NCI-H82 treated with DMSO at 0.1 percent for 48 hours (cell line): ENCODE measurements around the gene UQCRC1.

Source experiments
- DNase-seq: peaks from one replicate; lab custom pipeline; 2025; ENCODE audit not compliant: unreplicated experiment; lab: John Stamatoyannopoulos, UW

UQCRC1 gene

DNA sequence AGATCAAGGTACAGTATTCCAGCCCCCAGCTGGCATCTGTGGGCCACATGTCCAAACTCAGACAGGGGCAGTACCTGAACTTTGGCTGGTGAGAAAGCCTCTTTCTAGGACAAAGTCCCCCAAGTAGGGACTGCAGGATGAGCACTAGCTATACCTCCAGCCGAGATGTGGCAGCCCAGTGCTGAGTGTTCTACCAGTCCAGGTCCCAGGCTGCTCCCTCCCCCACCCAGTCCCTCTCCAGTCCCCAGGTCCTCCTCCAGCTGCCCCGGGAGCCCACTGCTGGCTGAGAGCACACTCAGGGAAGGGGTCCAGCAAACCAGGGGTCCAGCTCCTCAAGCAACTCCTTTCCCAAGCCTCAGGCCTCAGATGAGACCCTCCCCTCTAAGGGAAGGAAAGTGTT lies 24.3 kb upstream of the UQCRC1 start:
- no peak for DNase-seq

DNA sequence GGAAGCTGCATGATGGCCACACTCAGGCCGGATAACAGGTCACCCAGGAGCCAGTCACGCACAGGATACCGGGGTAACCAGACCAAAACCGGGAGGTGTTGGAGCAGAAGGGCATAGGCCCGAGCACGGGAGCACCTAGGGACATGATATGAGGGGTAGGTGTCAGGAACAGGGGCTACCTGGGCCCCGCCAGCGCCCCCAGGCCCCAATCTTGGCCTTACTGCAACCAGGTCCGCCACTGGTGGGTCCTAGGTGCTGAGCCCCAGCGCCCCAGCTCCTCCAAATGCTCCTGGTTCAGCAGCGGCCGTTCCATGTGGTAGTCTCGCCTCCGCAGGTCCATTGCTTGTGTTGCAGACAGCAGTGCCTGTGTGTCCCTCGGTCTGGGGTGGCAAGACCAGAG lies 23.8 kb upstream of the UQCRC1 start:
- DNase-seq = no peak

DNA sequence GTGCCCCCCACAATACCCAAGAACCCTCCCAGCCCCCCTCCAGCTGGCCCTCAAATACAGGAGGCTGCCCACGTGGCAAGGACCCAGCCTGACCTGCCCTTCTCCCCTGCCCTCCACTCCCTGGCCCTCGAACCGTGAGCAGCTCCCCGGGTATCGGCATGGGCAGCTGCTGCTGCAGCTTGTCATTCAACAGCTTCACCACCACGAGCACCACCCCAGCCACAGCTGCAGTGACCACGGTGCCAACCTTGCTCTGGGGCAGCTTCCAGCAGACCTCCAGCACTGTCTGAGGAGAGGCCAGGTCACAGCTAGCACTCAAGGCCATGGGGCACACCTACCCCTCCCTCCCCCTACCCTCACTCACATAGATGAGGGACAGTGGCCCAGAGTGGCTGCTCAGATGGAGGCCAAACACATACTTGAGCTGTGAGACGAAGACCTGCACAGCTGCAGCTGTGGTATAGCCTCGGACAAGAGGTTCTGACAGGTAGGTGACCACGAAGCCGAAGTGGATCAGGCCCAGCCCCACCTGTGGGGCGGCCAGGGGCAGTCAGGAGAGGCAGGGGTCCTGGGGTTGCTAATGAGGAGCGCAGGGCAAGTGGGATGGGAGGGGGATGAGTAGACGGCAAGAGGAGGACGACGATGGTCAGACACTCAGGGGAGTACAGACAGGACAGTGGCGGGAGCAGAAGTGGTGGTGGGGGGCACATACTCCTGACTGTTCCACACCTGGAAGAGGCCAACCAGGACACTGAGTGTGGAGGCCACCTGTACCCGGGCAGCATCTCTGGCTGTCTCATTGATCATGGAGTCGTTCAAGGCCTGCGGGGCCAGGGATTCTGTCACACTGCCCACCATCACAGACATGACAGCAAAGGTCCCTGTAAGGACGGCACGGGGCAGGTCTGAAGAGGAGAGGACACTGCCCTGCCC lies 22.3 kb upstream of the UQCRC1 start:
- DNase-seq = no peak

DNA sequence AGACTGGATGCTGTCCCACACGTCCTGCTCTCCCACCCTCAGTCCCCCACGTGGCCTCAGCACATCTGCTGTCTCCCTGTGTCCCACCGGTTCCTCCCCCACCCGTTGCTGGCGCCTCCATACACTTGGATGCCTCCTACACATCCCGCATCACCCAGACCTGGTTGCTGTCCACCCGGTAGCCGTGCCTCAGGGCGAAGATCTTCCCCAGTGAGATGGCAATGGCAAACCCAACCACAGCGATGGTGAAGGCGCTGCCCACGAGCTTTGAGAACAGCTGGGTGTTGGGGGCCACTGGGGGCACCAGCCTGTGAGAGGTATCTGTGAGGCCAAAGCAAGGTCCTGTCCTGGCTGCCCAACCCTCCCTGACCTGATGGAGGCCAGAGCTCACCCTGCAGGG lies 21.4 kb upstream of the UQCRC1 start:
- DNase-seq = no peak

DNA sequence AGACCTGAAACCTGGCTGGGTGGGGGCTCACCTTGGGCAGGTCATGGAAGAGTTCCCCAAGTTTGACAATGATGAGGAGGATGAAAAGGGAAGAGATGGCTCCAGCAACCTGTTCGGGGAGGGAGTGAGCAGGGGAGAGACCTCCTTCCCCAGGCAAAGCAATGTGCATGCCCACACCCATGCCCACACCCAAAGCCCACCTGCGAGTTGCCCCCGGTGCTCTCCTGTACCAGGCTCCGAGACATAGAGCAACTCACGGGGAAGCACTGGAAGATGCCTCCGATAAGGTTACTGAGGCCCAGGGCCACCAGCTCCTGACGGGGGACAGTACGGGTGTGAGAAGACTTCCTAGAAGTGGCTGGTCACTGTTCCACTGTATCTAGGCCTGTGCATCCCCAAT lies 21.0 kb upstream of the UQCRC1 start:
- no peak for DNase-seq

DNA sequence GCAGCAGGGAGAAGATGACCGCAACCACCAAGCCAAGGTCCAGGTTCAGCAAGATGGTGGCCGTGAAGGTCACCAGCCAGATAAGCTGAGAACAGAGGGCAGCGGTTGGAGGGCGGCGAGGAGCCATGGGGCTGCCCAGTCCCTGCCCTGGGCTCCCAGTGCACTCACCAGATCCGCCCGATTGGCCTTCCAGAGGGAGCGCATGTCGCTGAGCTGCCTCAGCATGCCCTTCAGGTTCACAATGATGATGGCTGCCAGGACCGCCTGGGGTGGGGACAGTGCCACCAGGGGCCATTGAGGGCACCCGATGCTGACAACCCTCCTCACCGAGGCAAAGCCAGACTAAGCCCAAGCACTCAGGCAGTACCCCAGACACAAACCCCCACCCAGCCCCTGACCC lies 20.4 kb upstream of the UQCRC1 start:
- no peak for DNase-seq

DNA sequence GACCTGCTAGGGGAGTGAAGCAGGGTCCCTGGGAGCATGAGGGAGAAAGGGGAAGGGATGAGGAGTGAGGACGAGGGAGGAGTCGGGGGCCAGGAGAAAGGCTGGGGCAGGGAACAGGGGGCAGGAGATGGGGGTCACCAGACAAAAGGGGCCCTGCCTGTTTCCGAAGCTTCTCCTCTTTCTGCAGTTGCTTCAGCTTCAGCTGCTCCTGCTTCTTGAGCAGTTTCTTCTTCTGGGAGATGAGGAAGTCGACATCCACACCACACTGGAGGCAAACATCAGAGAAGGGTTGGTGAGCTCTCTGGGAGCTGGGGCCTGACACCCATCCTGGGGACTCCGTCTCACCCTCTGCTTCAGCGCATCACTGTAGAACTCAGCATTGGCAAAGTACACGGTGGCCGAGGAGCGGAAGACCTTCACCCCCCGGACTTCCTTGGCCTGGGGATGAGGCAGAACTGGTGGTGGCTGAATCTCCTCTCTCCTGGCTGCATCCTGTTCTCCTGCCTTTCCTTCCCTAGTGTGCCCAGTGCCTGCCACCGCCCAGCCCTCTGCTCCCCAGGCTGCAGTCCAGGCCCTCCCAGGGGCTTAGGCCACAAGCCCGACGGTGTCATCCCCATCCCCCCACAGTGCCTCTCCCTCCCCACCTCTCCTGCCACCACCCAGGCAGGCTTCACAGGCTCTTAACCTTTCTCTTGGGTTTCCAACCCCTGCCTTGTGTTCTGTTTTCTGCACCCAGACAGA lies 19.0 kb upstream of the UQCRC1 start:
- DNase-seq = no peak

DNA sequence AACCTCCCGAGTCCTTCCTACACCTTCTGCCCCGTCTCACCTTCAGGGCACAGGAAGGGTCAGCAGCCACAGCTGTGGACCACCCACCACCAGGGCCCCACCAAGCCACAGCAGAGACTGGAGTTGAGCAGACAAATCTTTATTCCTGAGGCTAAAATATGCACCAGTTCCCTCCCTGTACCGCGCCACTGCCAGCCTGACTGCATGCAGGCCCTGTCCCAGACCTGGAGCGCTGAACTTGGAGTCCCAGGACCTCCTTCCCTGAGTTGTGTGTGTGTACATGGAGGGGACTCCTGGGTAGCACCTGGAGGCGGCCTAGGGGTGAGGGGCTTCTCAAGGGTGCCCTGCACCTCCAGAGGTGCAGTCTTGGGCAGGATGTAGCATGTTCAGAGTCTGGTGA lies 16.2 kb upstream of the UQCRC1 start:
- no peak for DNase-seq

DNA sequence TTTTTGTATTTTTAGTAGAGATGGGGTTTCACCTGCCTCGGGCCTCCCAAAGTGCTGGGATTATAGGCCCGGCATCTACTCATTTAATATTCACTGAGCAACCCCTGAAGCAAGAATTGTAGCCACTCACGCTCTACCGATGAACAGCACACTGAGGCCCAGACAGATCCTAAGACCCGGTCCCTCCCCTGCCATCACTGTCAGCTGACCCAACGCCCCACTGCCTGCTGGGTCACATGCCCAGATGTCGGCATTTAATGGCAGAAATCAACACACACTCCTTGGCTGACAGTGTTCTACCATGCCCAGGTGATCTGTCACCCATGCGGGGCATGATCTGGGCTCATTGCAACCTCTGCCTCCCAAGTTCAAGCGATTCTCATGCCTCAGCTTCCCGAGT lies 15.3 kb upstream of the UQCRC1 start:
- DNase-seq = no peak

DNA sequence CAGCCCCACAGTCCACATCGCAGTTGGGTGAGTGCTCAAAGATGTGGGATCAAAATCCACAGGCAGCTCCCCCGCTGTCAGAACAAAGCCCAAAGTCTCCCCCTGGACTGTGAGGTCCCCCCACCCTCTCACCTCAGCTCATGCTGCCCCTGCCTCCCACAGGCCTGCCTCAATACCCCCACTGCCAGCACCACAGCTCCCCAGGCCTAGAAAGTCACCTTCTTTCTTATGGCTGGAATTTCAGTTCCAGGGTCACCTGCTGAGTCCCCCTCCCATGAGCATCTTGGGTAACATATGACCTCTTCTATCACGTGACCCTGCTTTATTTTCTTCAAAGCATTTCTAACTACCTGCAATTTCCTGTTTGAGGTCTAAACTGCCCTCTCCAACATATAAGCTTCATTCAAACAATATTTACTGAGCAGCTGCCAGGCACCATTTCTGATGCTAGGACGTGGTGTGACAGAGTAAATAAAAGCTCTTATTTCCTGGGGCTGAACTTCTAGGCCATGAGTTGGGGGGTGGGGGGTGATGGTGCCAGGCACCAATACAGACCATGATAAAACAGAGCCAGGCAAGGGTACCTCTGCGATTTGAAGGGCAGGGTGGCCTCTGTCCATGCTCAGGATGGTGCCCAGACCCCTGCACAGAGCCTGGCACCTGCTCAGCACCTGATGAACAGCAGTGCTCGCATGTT lies 14.6 kb upstream of the UQCRC1 start:
- DNase-seq = no peak

DNA sequence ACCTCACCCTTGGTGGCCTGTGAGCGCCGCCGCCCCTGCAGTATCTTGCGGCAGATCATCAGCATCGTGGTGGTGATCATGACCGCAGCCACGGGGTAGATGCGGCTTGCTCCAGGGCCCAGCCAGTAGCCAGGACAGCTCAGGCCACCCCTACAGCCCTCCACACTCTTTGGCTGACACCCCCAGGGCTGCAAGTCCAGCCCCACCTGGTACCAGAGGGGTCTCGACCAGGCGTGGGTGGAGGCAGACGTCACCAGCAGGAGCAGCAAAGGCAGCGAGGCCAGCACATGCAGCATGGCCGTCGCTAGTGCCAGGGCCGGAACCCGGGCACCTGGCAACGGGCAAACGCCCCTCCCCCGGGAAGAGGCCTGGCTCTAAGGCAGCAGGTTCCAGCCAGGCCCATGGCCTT lies 12.0 kb upstream of the UQCRC1 start, which contains the start of gene TMEM89:
TMEM89 (minus strand) TSS at position 309 of the 409 bp plus-strand sequence; CDS start at position 296, 13 bp downstream.
- DNase-seq = no peak

DNA sequence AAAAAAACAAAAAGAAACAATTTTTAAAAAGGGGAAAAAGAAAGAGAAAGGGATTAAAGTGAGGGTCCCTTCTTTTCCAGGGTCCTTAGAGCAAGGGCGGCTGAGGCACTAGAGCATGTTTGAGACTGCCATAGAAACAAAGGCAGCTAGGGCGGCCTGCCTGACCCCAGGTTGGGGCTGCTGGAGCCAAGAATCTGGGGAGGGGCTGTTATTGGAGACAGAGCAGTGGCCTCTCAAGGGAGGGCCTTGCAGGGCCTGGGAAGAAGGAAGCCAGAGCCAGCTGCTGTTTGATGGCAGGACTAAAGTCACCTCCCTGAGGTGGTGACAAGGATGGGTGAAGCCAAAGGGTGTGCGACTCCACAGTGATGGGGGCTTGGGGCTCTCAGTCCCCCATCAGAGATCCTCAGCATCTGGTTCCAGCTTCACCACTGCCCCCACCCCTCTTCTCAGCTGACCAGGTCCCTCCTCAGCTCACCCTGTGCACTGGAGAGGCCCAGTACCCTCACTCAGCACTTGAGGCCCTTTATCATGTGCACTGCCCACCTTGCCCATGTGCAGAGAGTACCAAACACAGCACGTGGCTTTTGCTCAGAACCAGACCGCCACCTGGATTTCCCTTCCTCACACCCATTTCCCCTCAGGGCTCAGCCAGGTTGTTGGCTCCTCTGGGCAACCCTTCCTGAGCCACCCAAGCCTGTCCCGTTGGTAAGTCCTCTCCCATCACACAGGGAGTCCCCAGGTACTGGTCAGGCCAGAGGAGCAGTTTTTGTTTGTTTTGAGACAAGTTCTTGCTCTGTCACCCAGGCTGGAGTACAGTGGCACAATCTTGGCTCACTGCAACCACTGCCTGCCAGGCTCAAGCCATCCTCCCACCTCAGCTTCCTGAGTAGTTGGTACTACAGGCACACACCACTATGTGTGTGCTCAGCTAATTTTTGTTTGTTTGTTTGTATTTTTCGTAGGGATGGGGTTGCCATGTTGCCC lies 10.4 kb upstream of the UQCRC1 start:
- no peak for DNase-seq

DNA sequence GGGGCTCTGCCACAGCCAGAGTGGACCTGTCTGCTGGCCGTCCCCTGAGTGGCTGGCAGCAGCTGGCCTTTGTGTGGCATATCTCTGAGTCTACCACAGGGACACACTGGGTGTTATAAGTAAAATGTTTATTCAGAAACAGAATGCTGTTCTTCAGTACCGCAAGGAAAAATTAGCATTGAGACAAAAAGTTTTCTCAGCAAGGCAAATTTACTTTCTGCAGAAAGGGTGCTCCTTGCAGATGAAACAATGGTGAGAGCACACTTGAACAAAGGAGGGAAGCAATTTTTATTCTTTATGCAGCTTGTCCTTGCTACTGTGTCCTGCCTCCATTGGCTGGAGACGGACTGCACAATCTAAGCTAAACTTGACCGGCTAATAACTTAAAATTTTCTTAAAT lies 8.1 kb upstream of the UQCRC1 start:
- DNase-seq = no peak

DNA sequence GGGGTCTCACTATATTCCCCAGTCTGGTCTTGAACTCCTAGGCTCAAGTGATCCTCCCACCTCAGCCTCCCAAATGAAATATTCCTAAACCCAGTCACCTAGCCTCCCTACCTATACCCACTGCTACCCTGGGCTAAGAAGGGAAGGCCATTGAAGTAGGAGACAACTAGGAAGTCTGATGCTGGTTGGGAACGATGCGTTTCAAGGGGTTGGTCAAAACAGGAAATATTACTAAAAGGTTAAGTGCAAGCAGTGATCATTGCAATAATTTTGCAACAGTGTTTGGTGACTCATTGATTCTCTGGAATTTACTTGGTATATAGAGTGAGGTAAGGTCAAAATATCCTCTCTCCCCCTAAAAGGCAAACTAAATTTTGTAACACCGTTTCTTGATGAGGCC lies 4.6 kb upstream of the UQCRC1 start:
- no peak for DNase-seq

DNA sequence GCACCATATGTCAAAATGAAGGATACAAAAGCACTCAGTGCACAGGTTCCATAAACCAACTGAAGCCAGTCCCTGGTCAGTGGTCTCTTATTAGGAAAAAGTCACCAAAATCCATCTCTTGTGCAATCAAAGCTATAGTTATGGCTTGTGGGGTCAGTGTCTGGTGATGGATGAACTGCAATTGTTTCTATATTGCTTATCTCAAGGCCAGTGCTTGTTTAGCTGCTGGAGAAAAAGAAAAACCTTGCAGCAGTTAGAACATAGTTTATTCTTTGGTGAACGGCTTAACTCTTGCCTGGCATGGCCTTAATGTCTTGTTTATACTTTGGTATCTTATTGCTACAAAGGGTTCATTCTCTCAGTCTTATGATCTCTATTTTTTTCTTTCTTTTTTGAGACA lies 2.9 kb upstream of the UQCRC1 start:
- no peak for DNase-seq

DNA sequence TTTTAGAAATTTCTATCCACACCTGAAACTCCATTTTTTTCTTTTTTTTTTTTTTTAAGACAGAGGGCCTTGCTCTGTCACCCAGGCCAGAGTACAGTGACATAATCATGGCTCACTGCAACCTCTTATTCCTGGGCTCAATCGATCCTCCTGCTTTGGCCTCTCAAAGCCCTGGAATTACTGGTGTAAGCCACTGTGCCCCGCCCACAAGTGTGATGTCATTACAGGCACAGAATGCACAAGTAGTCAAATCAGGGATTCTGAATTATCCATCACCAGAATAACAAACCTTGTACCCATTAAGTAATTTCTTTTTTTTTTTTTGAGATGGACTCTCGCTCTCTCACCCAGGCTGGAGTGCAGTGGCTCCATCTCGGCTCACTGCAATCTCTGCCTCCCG lies 1.9 kb downstream of the UQCRC1 start:
- no peak for DNase-seq

DNA sequence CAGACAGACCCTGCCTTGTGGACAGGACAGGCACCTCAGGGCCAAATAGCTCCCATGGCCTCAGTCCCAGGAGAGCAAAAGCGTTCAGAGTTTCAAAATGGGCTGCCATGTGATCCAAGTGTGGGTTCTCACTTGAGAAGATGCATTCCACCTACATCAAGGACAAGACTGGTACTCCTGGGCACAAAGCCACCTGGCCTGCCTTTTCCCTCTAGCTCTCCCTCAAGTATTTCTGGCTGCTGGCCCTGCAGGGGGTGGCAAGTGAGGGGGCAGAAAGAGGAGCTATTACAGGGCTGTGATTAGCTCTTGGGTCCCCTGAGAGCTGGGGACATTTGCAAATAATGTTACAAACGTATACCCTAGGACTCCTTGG lies 7.8 kb downstream of the UQCRC1 start:
- no peak for DNase-seq

DNA sequence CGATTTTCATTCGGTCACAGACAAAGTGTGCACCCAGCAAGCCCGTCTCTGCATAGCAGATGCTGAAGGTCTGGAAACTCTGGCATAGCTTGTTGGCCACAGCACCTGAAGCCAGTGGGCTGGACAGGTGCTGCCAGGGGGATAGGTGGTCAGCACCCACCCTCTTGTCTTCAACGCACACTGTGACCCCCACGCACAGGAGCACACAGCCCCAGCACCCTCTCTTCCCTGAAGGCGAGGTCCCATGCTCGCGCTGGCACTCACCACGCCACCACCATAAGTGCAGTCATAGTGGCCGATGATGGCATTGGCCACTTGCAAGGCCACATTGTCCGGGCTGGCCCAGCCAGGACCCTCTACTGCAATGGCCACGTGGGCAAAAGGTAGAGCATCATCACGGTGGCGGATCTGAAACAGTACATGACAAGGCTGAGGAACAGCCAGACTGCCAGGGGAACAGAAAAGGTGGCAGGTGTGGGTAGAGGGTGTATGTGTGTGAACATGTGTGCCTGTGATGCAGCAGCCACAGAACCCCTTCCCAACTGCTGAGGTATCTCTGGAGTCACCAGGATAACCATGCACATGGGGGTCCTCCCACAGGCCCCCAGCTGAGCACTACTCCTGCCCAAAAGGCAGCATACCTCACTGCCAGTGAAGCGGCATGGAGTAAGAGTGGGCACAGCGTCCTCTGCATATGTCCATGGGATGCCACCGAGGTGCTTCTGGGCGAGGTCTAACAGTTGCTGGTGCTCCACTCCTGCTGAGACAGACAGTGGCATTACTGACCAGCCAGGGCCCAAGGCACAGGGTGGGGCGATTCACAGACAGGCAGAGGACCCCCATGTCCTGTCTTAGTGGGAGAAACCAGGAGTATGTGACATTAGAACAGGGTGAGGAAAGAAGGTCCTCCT lies 8.5 kb downstream of the UQCRC1 start:
- no peak for DNase-seq

DNA sequence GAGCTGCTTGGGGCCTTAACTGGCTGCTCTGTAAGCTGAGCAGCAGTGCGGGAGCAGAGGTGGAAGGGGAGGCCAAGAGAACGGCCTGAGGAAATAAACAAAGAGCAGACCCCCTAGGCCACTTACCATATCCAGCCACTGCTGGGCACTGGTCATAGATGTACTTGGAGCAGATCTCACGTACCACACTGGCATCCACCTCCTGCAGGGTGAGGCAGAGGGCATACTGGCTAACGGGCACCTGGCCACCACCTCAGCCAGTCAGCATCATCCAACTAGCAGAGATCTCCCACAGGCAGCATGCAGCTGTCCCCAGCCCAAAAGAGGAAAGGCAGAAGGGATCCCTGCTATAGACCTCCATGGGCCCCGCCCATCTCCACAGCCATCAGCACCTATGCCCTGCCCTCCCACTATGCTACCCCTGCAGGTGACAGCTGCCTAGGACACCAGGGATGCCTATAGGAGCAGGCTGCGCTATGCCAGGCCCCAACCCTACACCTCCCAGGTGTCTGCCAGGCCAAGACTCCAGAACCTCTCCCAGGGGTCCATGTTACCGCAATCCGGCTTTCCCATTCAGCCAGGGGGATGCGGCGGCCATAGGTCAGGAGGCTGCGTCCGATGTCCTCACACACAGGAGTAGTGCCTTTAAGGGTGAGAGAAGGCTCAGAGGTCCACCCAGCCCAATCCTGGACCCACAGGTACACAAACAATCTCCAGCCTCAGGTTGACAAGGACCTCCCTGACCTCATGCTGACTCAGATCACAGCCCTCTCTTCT lies 9.7 kb downstream of the UQCRC1 start:
- DNase-seq = no peak
